Panc1 (cell line): ENCODE measurements around the gene CRTC1. TPM values are rescaled to one million over a fixed set of nuclear protein-coding genes. Genes with fewer than 3 reads are reported as not detected.

Source experiments
- ATAC-seq: fragments of 200-7000 bp; cut with Tn5 transposase; 2 replicates; pipeline ENCODE4 v1.9.1; 2020; ENCODE audit warnings: mild to moderate bottlenecking, moderate library complexity
- BruUV-seq: library from RNA; stranded (reverse); fragments of 400-500 nt; replicated peaks from 2 replicates; lab custom pipeline; 2021; lab: Mats Ljungman, UMichigan
- CTCF ChIA-PET: fragments of 300-600 bp; sonication (Branson Sonifier 250); formaldehyde crosslinking; loops from one replicate; lab custom pipeline; 2022; ENCODE audit warnings: antibody characterized with exemption; lab: Charles Lee
- POLR2A ChIA-PET: fragments of 300-600 bp; sonication (Branson Sonifier 250); formaldehyde crosslinking; loops from one replicate; lab custom pipeline; 2022; ENCODE audit warnings: antibody characterized with exemption; lab: Charles Lee
- DNase-seq: peaks from one replicate; pipeline ENCODE4 v3.0.0-alpha.2; 2010; ENCODE audit warnings: low read depth, low spot score
- H3K27ac ChIP-seq: 2 replicates; pipeline ENCODE4 v1.5.1; 2011; ENCODE audit warnings: mild to moderate bottlenecking, low read length, inconsistent platforms
- H3K27me3 ChIP-seq: fragments of 200-500 bp; sonication (Bioruptor generic); 2 replicates; pipeline ENCODE4 v1.6.0; 2014; ENCODE audit warnings: low read length, inconsistent platforms; ENCODE audit not compliant: control insufficient read depth, insufficient read depth
- H3K36me3 ChIP-seq: fragments of 200-500 bp; sonication (Bioruptor generic); 2 replicates; pipeline ENCODE4 v1.5.1; 2014; ENCODE audit warnings: inconsistent platforms, mild to moderate bottlenecking, low read length, moderate library complexity; ENCODE audit not compliant: control insufficient read depth, insufficient read depth
- H3K4me1 ChIP-seq: 2 replicates; pipeline ENCODE4 v1.5.1; 2011; ENCODE audit warnings: inconsistent platforms, mild to moderate bottlenecking, low read length, moderate library complexity; ENCODE audit not compliant: control insufficient read depth, insufficient read depth
- H3K4me3 ChIP-seq, 2 experiments: 2 replicates each; pipeline ENCODE4 v1.5.1; 2011 to 2012; ENCODE audit warnings: low read depth in 2 of 2, low read length in 2 of 2, mild to moderate bottlenecking in 2 of 2, inconsistent platforms in 1 of 2, moderate library complexity in 1 of 2
- H3K9me3 ChIP-seq: fragments of 200-500 bp; sonication (Bioruptor generic); 2 replicates; pipeline ENCODE4 v1.5.1; 2014; ENCODE audit warnings: low read depth, mild to moderate bottlenecking, inconsistent platforms, low read length, moderate library complexity; ENCODE audit not compliant: control insufficient read depth, insufficient read depth
- CTCF ChIP-seq: fragments of 450-650 bp; IDR thresholded peaks from 2 replicates; pipeline ENCODE4 v1.5.1; 2017; ENCODE audit warnings: mild to moderate bottlenecking
- POLR2AphosphoS5 ChIP-seq: IDR thresholded peaks from 2 replicates; pipeline ENCODE4 v1.6.1; 2012; ENCODE audit warnings: mild to moderate bottlenecking, low read depth, low read length, moderate library complexity
- SIN3A ChIP-seq: IDR thresholded peaks from 2 replicates; pipeline ENCODE4 v1.6.1; 2012; ENCODE audit warnings: low read depth, mild to moderate bottlenecking, low read length, moderate library complexity, borderline replicate concordance; ENCODE audit not compliant: insufficient read depth
- TCF7L2 ChIP-seq: IDR thresholded peaks from 2 replicates; pipeline ENCODE4 v1.6.1; 2011; ENCODE audit warnings: mild to moderate bottlenecking, low read depth, low read length, inconsistent platforms
- in situ Hi-C: cut with HindIII; loops from 2 replicates; pipeline ENCODE4 v1.10.0; 2016; ENCODE audit warnings: low sequenced_read_pairs, low pct_unique_long_range_greater_than_20kb
- intact Hi-C: fragments of 100-400 bp; cut with micrococcal nuclease; formaldehyde crosslinking; loops from one replicate; pipeline ENCODE4 v1.10.0; 2022; ENCODE audit not compliant: unreplicated experiment
- total RNA-seq: library from RNA; stranded (reverse); gene quantifications from one replicate; pipeline ENCODE4 v1.2.1, GENCODE V29; 2021; ENCODE audit not compliant: unreplicated experiment
- TF ChIP-seq, protein P1 (sequence below), 2 experiments: IDR thresholded peaks; 2 replicates each; pipeline ENCODE4 v1.6.1; 2011 to 2012; ENCODE audit warnings: low read depth in 2 of 2, control low read depth in 1 of 2, low read length in 1 of 2, mild to moderate bottlenecking in 1 of 2, moderate library complexity in 1 of 2; ENCODE audit not compliant: insufficient read depth in 1 of 2

Gene CRTC1
- total RNA-seq, 1 experiment from 2014 or later: 18.2 TPM

- CTCF ChIA-PET: no interaction called here
- Histone ChIP-seq H3K36me3 (no peaks in the 10 kb centered on the region), H3K4me1 (no peaks in the 10 kb centered on the region), H3K4me3 (no peak overlapping the region), H3K27me3 (no peaks in the 10 kb centered on the region), H3K27ac (no peak overlapping the region), H3K9me3 (no peaks in the 10 kb centered on the region)
- in situ Hi-C loops (no loop called here), intact Hi-C loops (no loop called here)
- BruUV-seq: no TSS peak
- POLR2A ChIA-PET: no interaction called here
- ATAC-seq: no peak
- TF ChIP-seq CTCF (no peak), POLR2AphosphoS5 (no peak), SIN3A (no peak), TCF7L2 (no peak)
- TF ChIP-seq, protein P1, sequence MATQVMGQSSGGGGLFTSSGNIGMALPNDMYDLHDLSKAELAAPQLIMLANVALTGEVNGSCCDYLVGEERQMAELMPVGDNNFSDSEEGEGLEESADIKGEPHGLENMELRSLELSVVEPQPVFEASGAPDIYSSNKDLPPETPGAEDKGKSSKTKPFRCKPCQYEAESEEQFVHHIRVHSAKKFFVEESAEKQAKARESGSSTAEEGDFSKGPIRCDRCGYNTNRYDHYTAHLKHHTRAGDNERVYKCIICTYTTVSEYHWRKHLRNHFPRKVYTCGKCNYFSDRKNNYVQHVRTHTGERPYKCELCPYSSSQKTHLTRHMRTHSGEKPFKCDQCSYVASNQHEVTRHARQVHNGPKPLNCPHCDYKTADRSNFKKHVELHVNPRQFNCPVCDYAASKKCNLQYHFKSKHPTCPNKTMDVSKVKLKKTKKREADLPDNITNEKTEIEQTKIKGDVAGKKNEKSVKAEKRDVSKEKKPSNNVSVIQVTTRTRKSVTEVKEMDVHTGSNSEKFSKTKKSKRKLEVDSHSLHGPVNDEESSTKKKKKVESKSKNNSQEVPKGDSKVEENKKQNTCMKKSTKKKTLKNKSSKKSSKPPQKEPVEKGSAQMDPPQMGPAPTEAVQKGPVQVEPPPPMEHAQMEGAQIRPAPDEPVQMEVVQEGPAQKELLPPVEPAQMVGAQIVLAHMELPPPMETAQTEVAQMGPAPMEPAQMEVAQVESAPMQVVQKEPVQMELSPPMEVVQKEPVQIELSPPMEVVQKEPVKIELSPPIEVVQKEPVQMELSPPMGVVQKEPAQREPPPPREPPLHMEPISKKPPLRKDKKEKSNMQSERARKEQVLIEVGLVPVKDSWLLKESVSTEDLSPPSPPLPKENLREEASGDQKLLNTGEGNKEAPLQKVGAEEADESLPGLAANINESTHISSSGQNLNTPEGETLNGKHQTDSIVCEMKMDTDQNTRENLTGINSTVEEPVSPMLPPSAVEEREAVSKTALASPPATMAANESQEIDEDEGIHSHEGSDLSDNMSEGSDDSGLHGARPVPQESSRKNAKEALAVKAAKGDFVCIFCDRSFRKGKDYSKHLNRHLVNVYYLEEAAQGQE (IDR thresholded peaks at IDR 0.05; ENCODE audit: insufficient read depth in 1 of 2, low read depth in 2 of 2, low read length in 1 of 2): no peak
- DNase-seq: no peak
Measured at GRCh38 chr19:18639706-18640243, 43.7 kb upstream of the CRTC1 start.

DNA sequence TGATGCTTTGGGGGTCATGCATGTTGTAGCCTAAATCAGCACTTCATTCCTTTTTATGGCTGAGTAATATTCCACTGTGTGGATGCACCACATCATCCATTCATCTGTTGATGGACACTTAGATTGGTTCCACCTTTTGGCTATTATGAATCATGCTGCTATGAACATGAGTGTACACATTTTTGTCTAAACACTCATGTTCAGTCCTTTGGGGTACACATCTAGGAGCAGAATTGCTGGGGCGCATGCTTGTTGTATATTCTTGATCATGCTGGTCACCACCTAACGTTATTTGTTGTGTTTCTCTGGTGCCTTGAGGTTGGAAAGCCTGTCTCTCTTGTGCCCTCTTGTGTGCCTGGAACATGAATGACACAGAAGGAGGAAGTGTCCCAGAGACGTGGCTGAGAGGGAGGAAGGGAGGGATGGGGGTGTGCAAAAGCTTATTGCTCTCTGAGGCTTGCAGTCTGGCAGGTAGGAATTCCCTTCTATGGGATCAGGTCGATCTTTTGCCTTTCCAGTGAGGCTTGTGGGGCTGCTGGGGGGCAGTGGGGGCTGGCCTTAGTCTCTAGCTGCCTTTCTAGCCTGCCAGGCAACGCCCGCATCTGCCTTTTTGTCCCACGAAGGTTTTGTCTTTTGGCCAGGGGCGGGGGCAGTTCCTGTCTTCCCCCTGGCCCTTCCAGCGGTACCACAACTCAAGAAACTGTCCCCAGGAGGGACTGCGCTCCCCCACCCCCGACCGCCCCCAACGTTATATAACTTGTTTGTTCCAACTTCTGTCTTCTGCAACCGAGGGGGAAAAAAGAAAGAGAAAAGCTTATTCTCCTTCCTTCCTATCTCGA, 39.1 kb upstream of the CRTC1 start:
- no peak for TF ChIP-seq POLR2AphosphoS5
- no peak for TF ChIP-seq CTCF
- no peak for TF ChIP-seq SIN3A
- TF ChIP-seq, protein P1 (IDR thresholded peaks at IDR 0.05; ENCODE audit: insufficient read depth in 1 of 2, low read depth in 2 of 2, low read length in 1 of 2): no peak
- no peak for TF ChIP-seq TCF7L2
- no peak overlapping the region for H3K27ac ChIP-seq
- DNase-seq: no peak
- intact Hi-C loops (no loop called here), in situ Hi-C loops (no loop called here)
- ChIA-PET CTCF (no interaction called here), POLR2A (interaction anchor here (0.6 kb wide), 1 partner anchor 38 kb away, joined by 3 read pairs; no protein-coding TSS in a partner anchor)
- H3K4me3 ChIP-seq: no peak overlapping the region
- no peaks in the 10 kb centered on the region for H3K9me3 ChIP-seq
- no peaks in the 10 kb centered on the region for H3K4me1 ChIP-seq
- H3K36me3 ChIP-seq: no peaks in the 10 kb centered on the region
- H3K27me3 ChIP-seq: no peaks in the 10 kb centered on the region
- no peak for ATAC-seq
- no TSS peak for BruUV-seq
